Natural killer cell (primary cell): Measurements from ENCODE around the gene MAPK12. TPM values are rescaled to one million over a fixed set of nuclear protein-coding genes. Genes with fewer than 3 reads are reported as not detected.

Experiments
- ATAC-seq, 3 donors: fragments of 150-1000 bp in 2 of 3; fragments of 200-7000 bp in 1 of 3; cut with Tn5 transposase; 1 replicate in 1 of 3; 2 replicates in 2 of 3; pipeline ENCODE4 v1.10.0; 2021; ENCODE audit warnings: mild to moderate bottlenecking in 2 of 3, moderate library complexity in 2 of 3
- DNase-seq, 2 donors: peaks; one replicate each; pipeline versions ENCODE4 v3.0.0 to v3.0.0-alpha.2; 2013 to 2021; ENCODE audit warnings: mixed read lengths in 1 of 2
- H3K27ac ChIP-seq: one replicate; pipeline ENCODE4 v1.5.1; 2013; ENCODE audit warnings: mild to moderate bottlenecking, low read length
- H3K27me3 ChIP-seq: one replicate; pipeline ENCODE4 v1.6.1; 2013; ENCODE audit warnings: low read length; ENCODE audit not compliant: control insufficient read depth, insufficient read depth
- H3K36me3 ChIP-seq: one replicate; pipeline ENCODE4 v1.6.1; 2013; ENCODE audit warnings: low read length; ENCODE audit not compliant: control insufficient read depth, insufficient read depth
- H3K4me1 ChIP-seq: one replicate; pipeline ENCODE4 v1.6.1; 2013; ENCODE audit warnings: low read length; ENCODE audit not compliant: control insufficient read depth, insufficient read depth
- H3K4me3 ChIP-seq: one replicate; pipeline ENCODE4 v1.5.1; 2013; ENCODE audit warnings: low read length
- H3K9me3 ChIP-seq: one replicate; pipeline ENCODE4 v1.6.1; 2013; ENCODE audit warnings: low read length; ENCODE audit not compliant: control insufficient read depth, insufficient read depth
- H3K27ac Mint-ChIP-seq, 2 donors: one replicate each; pipeline ENCODE4 v1.8.0; 2022; ENCODE audit warnings: mild to moderate bottlenecking in 2 of 2, mixed read lengths in 2 of 2, moderate library complexity in 1 of 2
- H3K27me3 Mint-ChIP-seq, 2 donors: one replicate each; pipeline ENCODE4 v1.8.0; 2022; ENCODE audit warnings: low read depth in 2 of 2, mixed read lengths in 2 of 2
- H3K36me3 Mint-ChIP-seq: one replicate; pipeline ENCODE4 v1.8.0; 2022; ENCODE audit warnings: mixed read lengths
- H3K4me1 Mint-ChIP-seq, 2 donors: one replicate each; pipeline ENCODE4 v1.8.0; 2022; ENCODE audit warnings: mixed read lengths in 2 of 2
- H3K4me3 Mint-ChIP-seq: one replicate; pipeline ENCODE4 v1.8.0; 2022; ENCODE audit warnings: mild to moderate bottlenecking, moderate library complexity, mixed read lengths
- H3K9me3 Mint-ChIP-seq, 2 donors: one replicate each; pipeline ENCODE4 v1.8.0; 2022; ENCODE audit warnings: mixed read lengths in 2 of 2
- CTCF ChIP-seq: fragments of 200-600 bp; IDR thresholded peaks from one replicate; pipeline ENCODE4 v1.8.0; 2022; ENCODE audit warnings: antibody characterized with exemption
- whole genome bisulfite sequencing: methylation state at CpG from one replicate; pipeline ENCODE4 v1.1.7; 2013; ENCODE audit warnings: missing lambda C conversion rate; ENCODE audit not compliant: insufficient coverage; 5-methylcytosine and 5-hydroxymethylcytosine counted together
- intact Hi-C: fragments of 100-400 bp; cut with micrococcal nuclease; formaldehyde crosslinking; loops from one replicate; pipeline ENCODE4 v1.14.2; 2022
- total RNA-seq, 4 donors: library from RNA; stranded (reverse); fragments of 120-200 nt in 1 of 4; gene quantifications; one replicate each; pipeline versions ENCODE4 v1.2.3 to v1.2.4, GENCODE V29; 2013 to 2022

MAPK12 gene
- total RNA-seq, 3 donors from 2014 or later (not counting 1 experiment from before 2014, with no cell fraction given): 2.2 to 2.5 (median 2.4) TPM

- 78% methylated on average over 7 of the region's 7 CpGs for WGBS
- peaks cover 57% of the 10 kb centered on the region for H3K4me1 ChIP-seq
Measured at GRCh38 chr22:50309601-50309991, 48.1 kb upstream of the MAPK12 start.

DNA sequence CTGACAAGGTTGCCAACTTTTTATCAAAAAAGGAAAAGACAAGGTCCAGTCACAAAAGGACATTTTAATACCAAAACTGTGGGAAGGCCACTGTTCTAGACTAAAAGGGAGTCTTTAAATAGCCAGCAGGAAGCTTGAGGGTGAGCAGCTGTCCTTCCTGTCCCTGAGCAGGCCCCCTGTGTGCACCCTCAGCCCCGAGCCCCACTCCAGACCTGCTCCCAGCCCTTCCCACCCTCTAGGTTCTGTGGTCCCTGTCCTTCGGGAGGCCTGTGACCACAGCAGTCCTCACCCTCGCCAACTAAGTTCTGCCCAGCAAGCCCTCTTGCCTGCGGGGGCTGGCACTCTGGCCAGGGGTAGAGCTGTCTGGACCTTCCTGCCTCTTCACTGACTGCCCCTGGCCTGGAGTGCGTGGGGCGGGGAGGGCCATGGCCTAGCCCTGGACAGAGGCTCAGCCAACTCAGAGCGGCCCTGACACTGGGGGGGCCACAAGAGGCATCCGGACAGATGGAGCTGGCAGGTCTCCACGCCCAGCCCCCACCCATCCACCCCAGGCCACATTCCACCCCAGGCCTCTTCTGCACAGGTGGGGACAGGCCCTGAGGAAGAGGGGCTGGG is 47.6 kb upstream of the MAPK12 start:
- 64% methylated on average over 9 of the region's 9 CpGs for WGBS
- Histone ChIP-seq H3K9me3 (no peaks in the 10 kb centered on the region), H3K4me3 (no peak overlapping the region), H3K36me3 (no peaks in the 10 kb centered on the region), H3K27ac (no peak overlapping the region), H3K27me3 (peaks cover 15% of the 10 kb centered on the region), H3K4me1 (peaks cover 56% of the 10 kb centered on the region)
- ATAC-seq: no peak
- no peak for DNase-seq
- H3K4me3 Mint-ChIP-seq: peak overlapping the region; percentile 59
- TF ChIP-seq CTCF: no peak
- peaks cover 6 to 22% of the 10 kb centered on the region in 2 donors for H3K27me3 Mint-ChIP-seq
- intact Hi-C loops: no loop called here
- H3K36me3 Mint-ChIP-seq: no peaks in the 10 kb centered on the region
- peaks cover 1 to 14% of the 10 kb centered on the region in 2 donors for H3K4me1 Mint-ChIP-seq
- no peak overlapping the region for H3K27ac Mint-ChIP-seq
- no peaks in the 10 kb centered on the region for H3K9me3 Mint-ChIP-seq

More at GRCh38 chr22:50309601-50309991, 48.1 kb upstream of the MAPK12 start:
- Mint-ChIP-seq H3K4me3 (no peak overlapping the region), H3K4me1 (peaks cover 6 to 15% of the 10 kb centered on the region in 2 donors), H3K27ac (no peak overlapping the region), H3K9me3 (no peaks in the 10 kb centered on the region), H3K27me3 (peaks cover 6 to 18% of the 10 kb centered on the region in 2 donors), H3K36me3 (no peaks in the 10 kb centered on the region)
- H3K9me3 ChIP-seq: no peaks in the 10 kb centered on the region
- no peak overlapping the region for H3K27ac ChIP-seq
- no peak for TF ChIP-seq CTCF
- H3K27me3 ChIP-seq: peaks cover 15% of the 10 kb centered on the region
- no peak for ATAC-seq
- intact Hi-C loops: no loop called here
- no peaks in the 10 kb centered on the region for H3K36me3 ChIP-seq
- no peak for DNase-seq
- no peak overlapping the region for H3K4me3 ChIP-seq

GRCh38 chr22:50308597-50308935 is 47.1 kb upstream of the MAPK12 start:
- ATAC-seq: no peak
- no peak for TF ChIP-seq CTCF
- Histone ChIP-seq H3K4me3 (no peak overlapping the region), H3K4me1 (peaks cover 56% of the 10 kb centered on the region), H3K9me3 (no peaks in the 10 kb centered on the region), H3K27me3 (peaks cover 15% of the 10 kb centered on the region), H3K27ac (no peak overlapping the region), H3K36me3 (no peaks in the 10 kb centered on the region)
- intact Hi-C loops: no loop called here
- no peak overlapping the region for H3K27ac Mint-ChIP-seq
- no peaks in the 10 kb centered on the region for H3K9me3 Mint-ChIP-seq
- H3K36me3 Mint-ChIP-seq: no peaks in the 10 kb centered on the region
- WGBS: 46% methylated on average over 7 of the region's 7 CpGs
- peaks cover 6 to 23% of the 10 kb centered on the region in 2 donors for H3K27me3 Mint-ChIP-seq
- H3K4me1 Mint-ChIP-seq: peaks cover 0 to 10% of the 10 kb centered on the region in 2 donors
- peak overlapping the region; percentile 59 for H3K4me3 Mint-ChIP-seq
- no peak for DNase-seq
